Heart left ventricle (tissue), 13 donors: ENCODE data around the gene NOX5.

ENCODE experiments used
- POLR2A ChIP-seq, 2 donors: fragments of 450-650 bp; IDR thresholded peaks; one replicate each; pipeline ENCODE4 v1.6.1; 2017; ENCODE audit warnings: antibody characterized with exemption in 2 of 2, mild to moderate bottlenecking in 2 of 2, moderate library complexity in 2 of 2
- TF ChIP-seq, protein P1 (sequence below), 12 donors: fragments of 200-600 bp; sonication (generic) in 4 of 12; IDR thresholded peaks; one replicate each; pipeline versions ENCODE4 v1.5.0 to v1.8.0; 2018 to 2022; ENCODE audit warnings: antibody characterized with exemption in 12 of 12, mild to moderate bottlenecking in 5 of 12
- donor health status: ischemic (EF 13 %, LVEDD 7.1; RV severe dilation, severe dysfunction).
- donor health status: DM: no; HTN: yes; CAD: no.
- donor health status: DM: no; HTN: no; CAD: no.
- donor health status: ischemic (EF 25% LVEDD 6.9; RV normal size, moderate dysfunction).
- donor health status: ischemic (EF 25% LVEDD 5.7; RV mildly dilated, moderate dysfunction).
- donor health status: ischemic (EF 35%, LVEDD 5.7; RV mildly dilated, moderate dysfunction).
- donor health status: nonischemic (EF 11% LVEDD 7.7; RV severe dilation, severe dysfunction).
- donor health status: DM: yes; HTN: yes; CAD: no.
- donor health status: PGD.
- donor health status: ischemic (EF 29% LVEDD 5.4; RV normal size, mild dysfunction).
- donor health status: nonischemic (EF 23%, LVEDD 6.1; RV moderate dilation, normal function).

DNA sequence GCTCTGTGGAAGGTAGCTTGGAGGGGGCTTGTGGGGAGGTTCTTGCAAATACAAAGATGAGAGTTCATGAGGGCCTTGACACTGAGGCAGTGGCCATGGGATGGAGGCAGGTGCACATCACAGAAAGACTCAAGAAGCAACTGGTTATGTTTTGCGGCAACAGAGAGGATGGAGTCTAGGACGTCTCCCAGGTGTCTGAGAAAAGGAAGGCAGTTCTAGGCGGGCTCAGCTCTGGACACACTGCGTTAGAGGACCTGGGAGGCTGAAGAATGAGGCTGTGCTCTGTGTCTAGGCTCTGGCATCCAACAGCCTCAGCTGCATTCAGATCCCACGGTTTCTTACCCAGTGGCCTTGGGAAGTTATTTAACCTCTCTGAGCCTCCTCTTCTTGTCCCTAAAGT, 23.5 kb downstream of the NOX5 start:
- TF ChIP-seq, protein P1, sequence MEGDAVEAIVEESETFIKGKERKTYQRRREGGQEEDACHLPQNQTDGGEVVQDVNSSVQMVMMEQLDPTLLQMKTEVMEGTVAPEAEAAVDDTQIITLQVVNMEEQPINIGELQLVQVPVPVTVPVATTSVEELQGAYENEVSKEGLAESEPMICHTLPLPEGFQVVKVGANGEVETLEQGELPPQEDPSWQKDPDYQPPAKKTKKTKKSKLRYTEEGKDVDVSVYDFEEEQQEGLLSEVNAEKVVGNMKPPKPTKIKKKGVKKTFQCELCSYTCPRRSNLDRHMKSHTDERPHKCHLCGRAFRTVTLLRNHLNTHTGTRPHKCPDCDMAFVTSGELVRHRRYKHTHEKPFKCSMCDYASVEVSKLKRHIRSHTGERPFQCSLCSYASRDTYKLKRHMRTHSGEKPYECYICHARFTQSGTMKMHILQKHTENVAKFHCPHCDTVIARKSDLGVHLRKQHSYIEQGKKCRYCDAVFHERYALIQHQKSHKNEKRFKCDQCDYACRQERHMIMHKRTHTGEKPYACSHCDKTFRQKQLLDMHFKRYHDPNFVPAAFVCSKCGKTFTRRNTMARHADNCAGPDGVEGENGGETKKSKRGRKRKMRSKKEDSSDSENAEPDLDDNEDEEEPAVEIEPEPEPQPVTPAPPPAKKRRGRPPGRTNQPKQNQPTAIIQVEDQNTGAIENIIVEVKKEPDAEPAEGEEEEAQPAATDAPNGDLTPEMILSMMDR (IDR thresholded peaks at IDR 0.05): no peak
- no peak for TF ChIP-seq POLR2A (IDR thresholded peaks at IDR 0.05)
